ENCODE measurements around the gene CASQ2.
"Not testable (repeated sequence)": the region's sequence is repeated elsewhere in the genome, so short reads cannot be mapped to it uniquely, and the experiment has no call there.

The CASQ2 gene

DNA sequence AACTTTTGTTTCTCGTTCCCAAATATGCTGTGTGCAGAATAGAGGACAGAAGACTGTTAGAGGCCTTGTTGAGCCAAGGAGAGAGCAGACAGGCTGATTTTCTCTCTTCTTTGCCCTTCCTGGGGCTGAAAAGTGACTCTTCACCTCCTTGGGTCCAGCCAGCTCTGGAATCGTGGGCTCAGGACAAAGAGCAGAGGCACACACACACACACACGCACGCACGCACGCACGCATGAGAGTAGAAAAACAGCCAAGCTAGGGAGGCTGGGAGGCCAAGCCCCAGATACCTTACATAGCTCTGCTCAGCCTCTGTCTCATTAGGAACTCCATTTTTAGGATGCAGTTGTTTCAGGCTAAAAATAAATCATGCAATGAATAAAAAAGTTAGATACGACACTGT lies at the start of gene CASQ2:
Gene CASQ2, minus strand, starts transcription at position 166 of the 400 bp plus-strand sequence. CDS start 173 bp downstream, outside the sequence.
- no peak for DNase-seq

DNA sequence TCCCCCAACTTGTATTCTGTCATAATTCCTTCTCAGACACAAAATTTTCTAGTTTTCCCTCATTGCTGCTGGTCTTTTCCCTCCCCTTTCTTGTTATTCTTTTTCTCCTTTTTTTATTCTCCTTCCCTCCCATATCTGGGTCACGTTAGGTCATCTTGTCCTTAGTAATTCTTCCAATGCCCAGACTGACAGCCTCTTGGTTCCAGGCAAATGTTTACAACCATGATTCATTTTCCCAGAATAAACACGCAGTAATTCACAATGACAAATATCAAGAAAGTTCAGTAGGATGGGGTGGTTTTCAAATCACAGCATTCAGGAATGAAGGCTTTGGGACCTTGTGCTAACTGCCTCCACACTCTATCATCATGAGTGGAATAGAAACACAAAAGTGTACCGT lies 47.2 kb upstream of the CASQ2 start:
- no peak for DNase-seq

DNA sequence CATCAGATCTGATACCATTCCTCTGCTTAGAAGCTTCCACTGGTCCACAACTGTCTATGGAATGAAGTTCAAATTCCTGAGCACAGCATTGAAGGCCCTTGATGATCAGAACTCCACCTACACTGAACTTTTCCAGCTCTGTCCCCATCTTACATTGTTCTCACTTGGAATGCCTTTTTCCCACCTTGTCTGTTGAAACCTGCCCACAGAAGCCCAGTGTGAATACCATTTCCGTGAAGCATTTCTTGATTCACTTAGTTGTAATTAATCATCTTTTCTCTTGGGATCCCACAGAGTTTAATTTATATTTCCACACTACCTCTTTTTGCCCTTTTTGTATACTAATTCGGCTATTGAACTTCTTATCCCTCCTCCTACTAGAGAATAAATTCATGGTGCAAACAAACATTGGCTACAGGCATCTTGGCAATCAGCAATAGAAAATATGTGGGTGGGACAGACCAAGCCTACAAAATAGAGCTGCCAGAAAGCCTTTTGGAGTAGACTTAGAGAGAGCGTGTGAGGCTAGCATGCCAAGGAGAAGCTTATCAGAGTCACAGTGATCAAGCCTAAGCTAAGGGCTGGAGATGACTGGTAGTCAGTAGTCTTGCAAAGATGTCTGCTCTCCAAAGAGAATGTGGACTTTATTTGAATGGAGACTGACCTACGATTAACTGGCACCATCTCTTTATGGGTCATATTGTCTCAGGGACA lies 46.3 kb upstream of the CASQ2 start:
- no peak for DNase-seq

DNA sequence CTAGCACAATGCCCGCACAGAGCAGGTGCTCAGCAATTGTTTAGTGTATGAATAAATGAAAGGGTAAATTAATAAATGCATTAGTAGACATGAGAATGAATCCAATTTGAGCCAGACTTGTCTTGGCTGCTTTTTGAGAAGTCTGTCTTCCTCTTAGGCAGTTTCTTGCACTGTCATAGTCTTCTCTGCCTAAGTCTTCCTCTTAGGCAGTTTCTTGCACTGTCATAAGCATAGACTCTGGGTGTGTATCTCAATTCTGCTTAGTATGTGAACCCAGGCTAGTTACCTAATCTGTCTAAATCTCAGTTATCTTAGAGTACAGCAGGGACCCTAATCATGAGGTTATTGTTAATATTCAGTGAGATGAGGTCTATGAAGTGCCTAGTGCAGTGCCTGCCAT lies 45.2 kb upstream of the CASQ2 start:
- no peak for DNase-seq

DNA sequence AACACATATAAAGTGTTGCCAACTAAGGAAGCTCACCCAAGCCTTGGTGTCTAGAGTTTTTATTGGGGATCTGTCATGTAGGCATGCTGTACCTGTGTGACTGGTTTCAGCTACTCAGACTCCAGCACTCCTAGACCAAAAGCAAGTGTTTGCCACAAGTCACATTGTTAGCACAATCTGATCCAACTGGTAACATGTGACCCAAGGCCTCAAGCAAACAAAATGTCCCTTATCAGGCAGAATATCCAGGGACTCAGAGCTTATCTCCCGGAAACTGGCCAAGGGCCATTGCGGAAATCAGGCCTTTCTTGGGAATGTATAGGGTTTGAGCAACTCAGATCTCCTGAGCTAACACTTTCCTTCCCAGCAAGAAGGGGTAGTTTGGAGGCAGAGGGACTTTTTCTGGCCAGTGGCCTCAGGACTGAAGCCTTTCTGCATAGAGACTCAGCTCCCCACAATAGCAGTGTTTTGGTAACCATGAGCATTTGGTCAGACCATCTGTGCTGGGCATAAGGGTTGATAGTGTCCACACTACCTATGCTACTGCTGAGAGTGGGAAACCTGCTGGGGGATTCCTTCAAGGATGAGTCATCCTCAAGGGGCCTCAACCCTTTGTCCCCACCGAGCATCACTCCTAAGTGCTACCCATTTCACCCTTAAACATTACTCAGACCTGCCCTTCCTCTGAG lies 42.8 kb upstream of the CASQ2 start:
- no peak for DNase-seq

DNA sequence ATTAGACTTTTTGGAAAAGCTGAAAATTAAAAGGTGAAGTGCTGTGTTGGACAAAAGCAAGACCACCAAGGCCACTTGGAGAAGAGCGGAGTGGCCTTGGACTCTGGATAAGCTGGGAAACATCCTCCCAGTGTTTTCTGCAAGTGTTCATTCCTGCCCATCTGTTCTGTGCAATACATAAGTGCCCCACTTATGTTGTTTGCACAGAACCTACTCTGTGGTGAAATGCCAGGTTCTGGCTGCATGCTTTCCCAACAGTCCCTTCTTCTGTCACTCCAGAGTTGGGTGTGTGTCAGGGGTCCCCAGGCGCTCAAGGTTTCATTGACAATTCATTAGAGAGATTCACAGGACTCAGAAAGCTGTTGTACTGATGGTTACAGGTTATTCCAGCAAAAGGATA lies 42.1 kb upstream of the CASQ2 start:
- no peak for DNase-seq

DNA sequence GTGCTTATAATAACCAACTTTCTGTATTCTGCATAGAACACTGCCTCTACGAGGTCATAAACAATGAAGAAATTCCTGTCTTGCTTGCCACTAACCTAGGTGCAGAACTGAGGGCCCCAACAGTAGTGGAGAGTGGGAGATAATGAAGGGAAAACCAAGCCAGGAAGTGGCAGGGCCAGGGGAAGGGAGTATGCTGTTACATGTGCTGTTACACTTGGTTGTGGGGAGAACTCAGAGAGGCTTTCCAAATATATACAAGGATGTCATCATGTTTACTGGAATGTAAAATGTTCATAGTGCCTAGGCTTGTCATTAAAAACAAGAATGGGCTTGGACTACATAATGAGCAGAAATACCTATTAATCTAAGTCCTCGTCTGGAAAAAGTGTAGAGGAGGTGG lies 41.3 kb upstream of the CASQ2 start:
- no peak for DNase-seq

DNA sequence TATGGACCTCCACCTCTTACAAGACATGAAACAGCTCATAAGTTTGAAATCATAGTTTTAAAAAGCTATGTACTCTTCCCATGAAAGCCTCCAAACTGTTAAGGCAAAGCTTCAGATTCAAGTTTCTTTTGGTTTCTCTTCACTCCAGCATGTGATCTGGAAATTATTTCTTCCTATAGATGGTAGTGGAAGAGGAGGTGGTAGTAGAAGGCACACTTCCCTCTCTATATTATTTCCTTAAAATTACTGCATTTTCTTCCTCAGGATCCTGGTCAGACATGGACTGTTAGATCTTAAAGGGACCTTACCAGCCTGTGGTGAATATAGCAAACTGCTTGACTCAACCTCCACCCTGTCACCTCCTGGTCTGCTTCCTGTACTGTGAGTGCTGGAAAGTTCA lies 40.6 kb upstream of the CASQ2 start:
- no peak for DNase-seq

DNA sequence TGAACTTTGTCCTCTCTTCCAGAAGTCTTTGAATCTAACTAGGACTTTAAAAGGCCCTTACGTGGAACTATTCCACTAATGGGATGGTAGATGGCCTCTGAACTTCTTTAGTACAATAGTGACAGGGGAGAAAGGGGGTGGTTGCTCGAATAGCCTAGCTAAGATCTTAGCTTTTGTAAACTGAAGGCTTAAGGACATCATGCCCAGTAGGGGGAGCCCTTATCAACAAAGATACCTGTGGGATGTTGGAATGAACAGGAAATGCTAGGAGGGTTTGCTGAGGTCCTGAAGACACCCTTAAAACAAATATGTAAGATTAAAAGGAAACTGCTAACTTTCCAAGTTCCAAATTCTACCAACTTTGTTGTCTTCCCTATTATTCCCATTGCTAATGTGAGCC lies 39.2 kb upstream of the CASQ2 start:
- peak; percentile 47 for DNase-seq

DNA sequence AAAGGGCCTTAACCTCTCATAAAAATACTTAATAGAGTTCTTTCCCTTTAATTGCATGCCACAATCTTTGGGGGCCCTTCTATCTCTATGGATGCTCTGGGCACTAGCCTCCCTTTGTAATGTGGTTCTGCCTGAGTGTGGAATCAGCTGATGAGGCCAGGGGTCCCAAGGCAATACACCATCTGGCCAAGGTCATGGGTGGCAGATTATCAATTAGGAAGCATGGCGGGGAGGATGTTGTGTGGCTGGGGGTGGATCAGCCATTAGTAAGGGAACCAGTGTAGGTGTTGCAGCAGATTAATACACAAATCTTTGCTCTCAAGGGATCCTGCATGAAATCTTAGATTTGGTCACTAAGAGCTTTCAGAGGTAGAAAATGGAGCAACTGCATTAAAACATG lies 37.1 kb upstream of the CASQ2 start:
- no peak for DNase-seq

DNA sequence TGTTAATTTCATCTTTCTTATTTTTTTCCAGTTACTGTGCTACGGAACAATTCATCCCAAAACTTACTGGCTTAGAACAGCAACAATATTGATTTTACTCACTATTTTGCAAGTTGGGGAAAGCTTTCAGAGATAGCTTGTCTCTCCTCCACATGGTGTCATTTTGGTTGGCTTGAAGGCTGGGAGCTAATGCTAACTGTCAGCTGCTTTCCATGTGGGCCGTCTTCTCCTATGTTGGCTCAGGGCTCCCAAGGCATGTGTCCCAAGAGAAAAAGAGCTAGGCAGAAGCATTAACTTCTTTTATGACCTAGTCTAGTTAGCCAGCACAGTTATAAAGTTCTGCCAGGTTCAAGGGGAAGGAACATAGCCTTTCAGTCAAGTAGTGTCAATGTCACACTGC lies 33.9 kb upstream of the CASQ2 start:
- DNase-seq = no peak

DNA sequence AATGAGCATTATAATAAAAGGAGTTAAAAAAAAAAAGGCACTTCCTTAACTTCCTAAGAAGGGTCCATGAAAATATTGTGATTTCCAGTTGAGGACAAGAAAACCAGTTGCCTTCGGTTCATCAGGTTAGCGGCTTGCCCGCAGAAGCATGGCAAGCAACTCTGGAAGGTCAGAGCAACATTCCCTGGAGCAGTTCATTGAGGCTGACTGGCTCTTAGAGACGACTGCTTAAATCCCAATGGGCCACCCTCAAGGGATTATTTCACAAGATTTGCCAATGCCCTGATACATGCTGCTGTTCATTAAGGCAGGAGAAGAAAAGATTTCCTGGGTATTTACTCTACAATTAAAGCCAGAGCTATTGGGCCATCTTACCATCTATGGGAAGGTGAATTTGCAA lies 29.0 kb upstream of the CASQ2 start:
- no peak for DNase-seq

DNA sequence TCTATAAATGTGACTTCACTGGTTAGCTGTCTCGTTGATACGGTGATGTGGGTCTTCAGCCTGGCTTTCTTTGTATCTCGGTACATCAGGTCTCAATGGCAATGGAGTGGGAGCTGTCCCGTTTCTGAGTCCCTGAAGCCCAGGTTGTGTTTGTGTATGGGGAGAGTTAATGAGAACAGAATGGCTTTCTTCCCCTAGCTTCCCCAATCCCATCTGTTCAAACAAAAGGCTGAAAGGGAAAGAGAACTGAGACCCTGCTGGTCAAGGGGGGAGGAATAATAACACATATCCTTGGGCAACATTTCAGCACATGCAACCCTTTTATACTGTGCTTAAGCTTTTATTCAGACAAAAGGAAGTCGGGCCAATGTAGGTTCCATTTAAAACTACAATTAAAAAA lies 28.4 kb upstream of the CASQ2 start:
- no peak for DNase-seq

DNA sequence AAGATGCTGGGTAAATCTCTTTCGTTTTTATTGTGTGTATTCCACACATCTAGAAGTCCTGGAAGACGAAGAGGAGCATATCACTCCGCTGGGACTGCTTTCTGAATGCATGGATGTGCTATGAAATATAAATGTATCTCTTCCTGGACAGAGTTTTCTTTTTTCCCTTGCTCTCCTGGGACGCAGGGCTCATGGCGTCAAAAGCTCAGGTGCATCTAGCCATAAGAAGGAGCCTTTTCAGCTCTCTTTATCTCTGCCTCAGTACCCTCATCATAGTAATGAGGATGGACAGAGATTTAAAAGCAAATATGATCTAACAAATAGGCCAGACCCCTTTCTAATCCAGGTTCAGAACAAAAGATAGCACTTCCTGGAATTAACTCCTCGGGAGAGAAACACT lies 27.5 kb upstream of the CASQ2 start:
- DNase-seq = no peak

DNA sequence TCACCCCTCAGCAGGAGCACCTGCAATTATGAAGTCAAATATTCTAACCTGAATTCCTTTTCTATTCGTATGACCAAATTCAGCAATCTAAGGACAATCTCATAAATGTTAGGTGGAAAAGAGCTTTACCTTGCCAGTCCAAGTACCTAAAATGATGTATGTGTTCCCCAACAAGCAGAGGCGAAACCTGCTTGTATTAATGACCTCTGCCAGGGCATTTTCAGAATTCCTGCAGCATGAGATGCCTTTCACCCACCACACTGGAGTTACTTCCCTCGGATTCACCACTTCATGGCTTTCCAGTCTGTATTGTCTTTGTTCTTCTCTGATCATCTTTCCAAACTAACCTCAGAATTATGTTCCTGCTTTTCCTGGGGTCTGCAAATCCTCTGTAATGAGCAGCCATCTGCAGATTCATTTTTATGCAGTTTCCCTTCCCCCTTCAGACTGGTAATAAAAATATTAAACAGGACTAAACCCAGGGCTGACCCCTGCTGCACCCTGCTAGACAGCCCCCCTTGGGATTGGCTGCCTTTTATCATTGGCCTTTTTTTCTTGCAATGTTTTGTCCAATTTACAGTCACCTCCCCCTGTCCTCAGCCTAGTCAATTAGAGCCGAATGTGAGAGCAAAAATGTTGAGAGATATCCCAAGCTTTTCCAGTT lies 26.6 kb upstream of the CASQ2 start:
- DNase-seq = no peak

DNA sequence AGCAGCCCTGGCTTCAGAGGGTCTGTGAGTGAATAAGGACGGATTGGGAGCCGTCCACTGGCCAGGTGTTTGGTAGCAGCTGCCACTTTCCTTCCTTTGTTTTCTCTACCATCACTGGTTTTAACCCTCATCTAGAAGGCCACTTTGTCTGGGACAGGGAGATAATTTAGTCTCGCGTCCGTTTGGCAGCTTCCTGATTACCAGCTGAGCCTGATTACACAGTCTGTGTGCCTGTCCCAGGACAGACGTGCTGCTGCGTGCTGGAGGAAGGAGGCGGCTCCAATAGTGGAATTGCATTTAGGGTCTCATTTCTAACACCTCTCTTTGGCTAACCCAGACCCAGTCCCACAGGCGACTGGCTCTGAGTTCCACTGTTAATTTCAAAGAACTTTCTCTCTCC lies 24.6 kb upstream of the CASQ2 start:
- DNase-seq = no peak

DNA sequence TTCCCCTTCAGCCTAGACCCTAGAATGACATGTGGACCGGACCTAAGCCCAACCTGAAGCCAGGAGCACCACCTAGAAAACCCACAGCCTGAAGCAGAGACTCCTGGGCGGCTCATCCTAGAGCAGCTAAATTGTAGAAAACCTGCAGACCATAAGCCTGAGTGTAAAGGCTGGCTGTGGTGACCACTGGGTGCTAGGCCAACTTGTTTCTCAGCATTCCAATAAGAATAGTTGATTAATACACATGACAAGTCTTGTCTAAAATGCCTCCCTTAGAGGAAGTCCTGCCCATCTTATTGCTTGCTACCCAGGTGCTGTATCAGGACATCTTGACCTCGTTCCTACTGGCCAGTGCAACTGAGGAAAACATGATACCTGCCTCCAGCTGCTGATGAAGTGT lies 23.3 kb upstream of the CASQ2 start:
- DNase-seq = no peak

DNA sequence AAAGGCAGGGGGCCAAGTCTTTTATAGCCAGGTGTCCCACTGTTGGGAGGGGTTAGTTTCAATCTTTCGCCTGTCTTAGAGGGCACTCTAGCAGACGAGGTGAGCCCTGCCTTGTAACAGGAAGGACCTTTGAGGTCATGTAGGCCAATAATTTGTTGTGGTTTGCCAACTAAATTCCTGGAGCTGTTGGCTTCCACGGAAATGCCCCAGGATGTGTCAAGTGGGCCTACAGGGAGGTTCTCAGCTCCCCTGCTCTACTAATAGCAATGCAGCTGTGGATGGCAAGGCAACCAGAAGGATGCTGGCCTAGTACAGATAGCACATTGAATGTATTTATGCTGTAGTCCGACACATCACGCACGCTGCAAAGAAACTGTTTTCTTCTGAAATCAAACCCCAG lies 22.3 kb upstream of the CASQ2 start:
- no peak for DNase-seq

DNA sequence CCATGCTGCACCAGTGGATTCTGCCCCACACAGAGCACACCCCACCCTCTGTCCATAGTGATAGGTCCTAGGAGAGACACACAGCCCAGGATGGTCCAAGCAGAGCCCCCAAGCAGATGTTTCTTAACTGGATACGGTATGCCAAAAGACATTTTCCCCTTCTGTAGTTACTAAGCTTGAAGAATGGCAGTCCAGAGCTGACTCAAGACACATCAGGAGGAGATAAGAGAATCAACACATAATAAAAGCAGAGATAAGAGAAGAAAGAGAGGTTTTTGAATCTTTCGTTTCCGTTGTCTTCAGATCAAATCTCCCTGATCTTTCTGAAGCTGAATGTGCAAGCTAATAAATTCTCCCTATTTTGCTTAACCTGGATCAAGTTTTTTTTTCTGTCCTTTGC lies 21.8 kb upstream of the CASQ2 start:
- no peak for DNase-seq

DNA sequence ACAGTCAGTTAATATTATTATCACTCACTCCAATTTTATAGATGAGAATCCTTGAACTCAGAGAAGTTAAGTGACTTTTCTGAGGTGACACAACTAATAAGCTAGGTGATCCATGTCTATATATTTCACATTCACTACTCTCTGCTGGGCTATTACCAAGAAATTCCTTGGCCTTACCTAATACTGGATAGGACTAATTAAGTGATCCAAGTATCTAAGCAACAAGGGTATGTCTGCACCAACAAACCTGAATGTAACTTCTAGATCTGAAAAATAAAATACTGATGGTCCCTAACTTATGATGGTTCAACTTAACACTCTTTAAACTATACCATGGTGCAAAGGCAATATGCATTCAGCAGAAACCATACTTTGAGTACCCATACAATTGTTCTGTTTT lies 14.8 kb upstream of the CASQ2 start:
- DNase-seq = no peak

DNA sequence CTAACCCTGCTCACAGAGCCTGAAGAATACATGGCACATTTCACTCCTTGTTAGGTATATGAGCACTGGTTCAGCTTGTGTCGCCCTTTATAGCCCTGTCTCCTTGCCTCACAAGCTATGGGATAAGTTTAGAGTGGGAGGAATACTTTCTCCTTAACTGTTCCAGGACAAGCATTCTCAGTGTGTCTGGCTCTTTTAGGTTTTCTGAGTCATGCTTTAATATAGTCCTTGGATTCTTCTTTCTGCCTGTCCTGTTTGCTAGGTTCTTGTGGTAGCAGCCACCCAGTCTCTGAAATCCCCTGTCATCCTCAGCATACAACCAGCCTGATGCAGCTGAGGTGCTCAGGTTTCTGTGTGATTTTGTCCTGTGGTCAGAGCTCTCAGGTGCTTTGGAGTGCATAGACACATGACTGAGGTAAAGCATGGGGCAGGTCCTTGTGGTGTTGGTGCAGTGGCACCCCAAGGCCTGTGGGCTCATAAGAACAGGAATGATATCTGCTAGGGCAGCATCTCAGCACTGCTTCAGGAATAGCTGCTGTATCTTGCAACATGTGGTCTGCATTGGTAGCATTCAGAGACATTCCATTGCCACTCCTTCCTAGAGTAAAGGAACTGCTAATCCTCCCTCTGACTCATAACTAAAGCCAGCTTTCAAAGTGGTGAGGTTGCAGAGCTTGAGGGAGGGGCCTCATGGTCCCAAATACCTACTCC lies 14.2 kb upstream of the CASQ2 start:
- no peak for DNase-seq

DNA sequence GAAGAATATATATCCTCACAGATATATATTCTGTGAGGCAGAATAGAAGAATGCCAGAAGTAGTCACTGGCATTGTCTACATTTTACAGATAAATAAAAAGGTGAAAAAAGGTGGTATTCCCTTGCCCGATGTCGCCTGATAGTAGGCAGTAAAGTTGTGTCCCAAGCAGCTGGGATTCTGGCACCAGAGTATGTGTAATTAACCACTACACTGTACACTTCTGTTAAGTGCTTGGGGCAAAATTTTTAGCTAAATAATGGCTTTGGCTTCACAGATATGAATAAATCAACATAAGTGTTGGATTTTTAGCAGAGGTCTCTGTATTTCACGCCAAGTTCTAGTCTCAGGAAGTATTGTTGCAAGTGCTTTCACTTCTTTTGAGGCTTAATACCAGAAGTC lies 13.3 kb upstream of the CASQ2 start:
- DNase-seq = no peak

DNA sequence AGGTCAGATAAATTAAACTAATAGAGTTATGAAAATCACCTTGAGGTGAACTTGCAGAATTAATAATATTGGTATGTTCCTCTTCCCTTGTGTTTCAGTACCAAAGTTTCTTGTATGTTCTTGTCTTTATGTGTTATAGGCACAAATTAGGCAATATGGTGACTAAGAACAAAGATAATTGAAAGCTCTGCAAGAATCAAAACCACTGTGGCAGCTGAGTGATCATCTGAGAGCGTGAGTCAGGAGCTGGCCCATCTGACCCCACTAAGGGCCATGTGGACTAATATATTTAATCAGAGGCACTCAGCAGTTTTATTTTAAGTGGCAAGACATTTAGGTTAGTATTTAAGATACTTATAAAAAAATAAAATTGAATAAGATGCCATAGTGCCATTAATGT lies 12.8 kb upstream of the CASQ2 start:
- no peak for DNase-seq

DNA sequence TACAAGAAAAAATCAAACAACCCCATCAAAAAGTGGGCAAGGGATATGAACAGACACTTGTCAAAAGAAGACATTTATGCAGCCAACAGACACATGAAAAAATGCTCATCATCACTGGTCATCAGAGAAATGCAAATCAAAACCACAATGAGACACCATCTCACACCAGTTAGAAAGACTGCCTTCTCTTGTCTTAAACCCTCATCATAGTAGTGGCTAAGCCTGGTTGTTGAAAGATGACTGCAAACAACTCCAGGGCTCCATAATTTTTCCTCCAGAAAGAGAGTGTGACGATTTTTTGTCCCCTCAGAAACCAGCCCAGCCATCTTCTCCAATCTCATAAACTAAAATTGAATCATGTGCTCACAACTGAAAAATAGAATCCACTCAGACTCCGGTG lies 12.1 kb upstream of the CASQ2 start:
- not testable (repeated sequence) for DNase-seq

All from CD4-positive, alpha-beta T cell treated with Interleukin-12 subunit alpha and Interleukin-12 subunit beta, for 1 hour (primary cell).